ENCODE measurements around the gene SLC6A4.

Gene SLC6A4

DNA sequence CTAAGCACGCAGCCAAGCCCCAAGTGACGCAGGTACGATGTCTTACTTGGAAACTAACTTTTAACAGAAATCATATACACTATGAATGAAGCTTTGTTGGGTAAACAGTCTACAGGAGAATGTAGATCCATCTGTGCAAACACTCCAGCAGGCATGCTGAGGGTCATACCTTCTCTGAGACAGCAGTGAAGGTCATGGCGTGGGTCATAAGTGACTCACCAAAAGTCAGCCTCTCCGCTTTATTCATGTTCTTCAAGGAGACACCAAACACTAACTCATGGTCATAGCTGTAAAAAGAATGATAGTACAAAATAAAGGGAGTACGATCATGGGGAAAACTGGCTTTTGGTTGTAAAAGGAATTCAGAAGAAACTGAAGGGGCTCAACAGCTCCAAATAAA is 35.6 kb upstream of the SLC6A4 start:
- ChIA-PET POLR2A (ENCODE audit: low non-redundant PET) (no interaction called here), CTCF (interaction anchor here (0.9 kb wide), 1 partner anchor 65 kb away, joined by 3 read pairs; no protein-coding TSS in a partner anchor)
- no peak overlapping the region for H3K27ac ChIP-seq
- TF ChIP-seq, protein P1, sequence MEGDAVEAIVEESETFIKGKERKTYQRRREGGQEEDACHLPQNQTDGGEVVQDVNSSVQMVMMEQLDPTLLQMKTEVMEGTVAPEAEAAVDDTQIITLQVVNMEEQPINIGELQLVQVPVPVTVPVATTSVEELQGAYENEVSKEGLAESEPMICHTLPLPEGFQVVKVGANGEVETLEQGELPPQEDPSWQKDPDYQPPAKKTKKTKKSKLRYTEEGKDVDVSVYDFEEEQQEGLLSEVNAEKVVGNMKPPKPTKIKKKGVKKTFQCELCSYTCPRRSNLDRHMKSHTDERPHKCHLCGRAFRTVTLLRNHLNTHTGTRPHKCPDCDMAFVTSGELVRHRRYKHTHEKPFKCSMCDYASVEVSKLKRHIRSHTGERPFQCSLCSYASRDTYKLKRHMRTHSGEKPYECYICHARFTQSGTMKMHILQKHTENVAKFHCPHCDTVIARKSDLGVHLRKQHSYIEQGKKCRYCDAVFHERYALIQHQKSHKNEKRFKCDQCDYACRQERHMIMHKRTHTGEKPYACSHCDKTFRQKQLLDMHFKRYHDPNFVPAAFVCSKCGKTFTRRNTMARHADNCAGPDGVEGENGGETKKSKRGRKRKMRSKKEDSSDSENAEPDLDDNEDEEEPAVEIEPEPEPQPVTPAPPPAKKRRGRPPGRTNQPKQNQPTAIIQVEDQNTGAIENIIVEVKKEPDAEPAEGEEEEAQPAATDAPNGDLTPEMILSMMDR (conservative IDR thresholded peaks at IDR 0.05; ENCODE audit: low read depth) = no peak
- DNase-seq (ENCODE audit: low spot score) = no peak

- TF ChIP-seq, protein P1 (conservative IDR thresholded peaks at IDR 0.05; ENCODE audit: low read depth) = no peak
- no peak overlapping the region for H3K27ac ChIP-seq
- ChIA-PET POLR2A (ENCODE audit: low non-redundant PET) (no interaction called here), CTCF (interaction anchor here (0.7 kb wide), 1 partner anchor 73 kb away, joined by 4 read pairs; no protein-coding TSS in a partner anchor)
- DNase-seq (ENCODE audit: low spot score) = no peak
Measured at GRCh38 chr17:30267625-30268024, 32.1 kb upstream of the SLC6A4 start.

GRCh38 chr17:30263552-30264333 is 28.2 kb upstream of the SLC6A4 start:
- CTCF ChIA-PET = interaction anchor here (0.6 kb wide), 1 partner anchor 27 kb away, joined by 3 read pairs; no protein-coding TSS in a partner anchor
- POLR2A ChIA-PET (ENCODE audit: low non-redundant PET) = no interaction called here
- no peak overlapping the region for H3K27ac ChIP-seq
- no peak for DNase-seq (ENCODE audit: low spot score)
- TF ChIP-seq, protein P1 (conservative IDR thresholded peaks at IDR 0.05; ENCODE audit: low read depth) = no peak

GRCh38 chr17:30256756-30257506 is 21.4 kb upstream of the SLC6A4 start:
- CTCF ChIA-PET = no interaction called here
- TF ChIP-seq, protein P1 (conservative IDR thresholded peaks at IDR 0.05; ENCODE audit: low read depth) = no peak
- DNase-seq (ENCODE audit: low spot score) = no peak
- no peak overlapping the region for H3K27ac ChIP-seq
- POLR2A ChIA-PET (ENCODE audit: low non-redundant PET) = no interaction called here

GRCh38 chr17:30254150-30254549 is 18.7 kb upstream of the SLC6A4 start:
- TF ChIP-seq, protein P1 (conservative IDR thresholded peaks at IDR 0.05; ENCODE audit: low read depth) = no peak
- CTCF ChIA-PET = no interaction called here
- DNase-seq (ENCODE audit: low spot score) = no peak
- no peak overlapping the region for H3K27ac ChIP-seq
- POLR2A ChIA-PET (ENCODE audit: low non-redundant PET) = no interaction called here

- ChIA-PET POLR2A (ENCODE audit: low non-redundant PET) (no interaction called here), CTCF (no interaction called here)
- TF ChIP-seq, protein P1 (conservative IDR thresholded peaks at IDR 0.05; ENCODE audit: low read depth) = no peak
- no peak for DNase-seq (ENCODE audit: low spot score)
- no peak overlapping the region for H3K27ac ChIP-seq
Measured at GRCh38 chr17:30253312-30253711, 17.8 kb upstream of the SLC6A4 start.
